Small intestine (tissue), 16 donors: Measurements from ENCODE around the gene LMBR1. TPM values are rescaled to one million over a fixed set of nuclear protein-coding genes. Genes with fewer than 3 reads are reported as not detected.
"Not testable (repeated sequence)": the region's sequence is repeated elsewhere in the genome, so short reads cannot be mapped to it uniquely, and the experiment has no call there.

Experiments
- DNase-seq, 2 donors: peaks; one replicate each; pipeline versions ENCODE4 v3.0.0 to v3.0.0-alpha.2; 2013
- FAIRE-seq: peaks from 2 replicates; lab custom pipeline; 2012; peaks lifted over from hg19 to GRCh38; lab: Jason Lieb, UNC
- H3K27ac ChIP-seq, 3 donors: one replicate each; pipeline ENCODE4 v1.5.1; 2013; ENCODE audit warnings: low read length in 2 of 3, mild to moderate bottlenecking in 2 of 3, control low read depth in 1 of 3, inconsistent platforms in 1 of 3, low read depth in 1 of 3, moderate library complexity in 1 of 3
- H3K27me3 ChIP-seq, 3 donors: one replicate each; pipeline ENCODE4 v1.6.1; 2013; ENCODE audit warnings: low read length in 3 of 3, inconsistent platforms in 1 of 3; ENCODE audit not compliant: control insufficient read depth in 3 of 3, insufficient read depth in 3 of 3
- H3K36me3 ChIP-seq, 3 donors: one replicate each; pipeline ENCODE4 v1.6.1; 2013; ENCODE audit warnings: low read length in 3 of 3, inconsistent platforms in 1 of 3, low read depth in 1 of 3, mild to moderate bottlenecking in 1 of 3, moderate library complexity in 1 of 3; ENCODE audit not compliant: control insufficient read depth in 3 of 3, insufficient read depth in 2 of 3
- H3K4me1 ChIP-seq, 3 donors: one replicate each; pipeline ENCODE4 v1.6.1; 2013; ENCODE audit warnings: low read length in 2 of 3, inconsistent platforms in 1 of 3, low read depth in 1 of 3, mild to moderate bottlenecking in 1 of 3, moderate library complexity in 1 of 3; ENCODE audit not compliant: control insufficient read depth in 3 of 3, insufficient read depth in 2 of 3
- H3K4me3 ChIP-seq, 3 donors: one replicate each; pipeline ENCODE4 v1.5.1; 2013; ENCODE audit warnings: low read length in 3 of 3, control low read depth in 1 of 3, inconsistent platforms in 1 of 3, low read depth in 1 of 3, mild to moderate bottlenecking in 1 of 3, moderate library complexity in 1 of 3
- H3K9me3 ChIP-seq, 2 donors: one replicate each; pipeline ENCODE4 v1.6.1; 2013; ENCODE audit warnings: low read depth in 1 of 2, low read length in 1 of 2; ENCODE audit not compliant: control insufficient read depth in 2 of 2, insufficient read depth in 1 of 2
- WGBS, 3 donors: extraction: QIAGEN DNeasy Blood & Tissue Kit; methylation state at CpG; one replicate each; pipeline ENCODE4 v1.1.7; 2013; 5-methylcytosine and 5-hydroxymethylcytosine counted together
- long read RNA-seq, 10 donors: transcript quantifications; one replicate each; lab custom pipeline, GENCODE V29; 2026
- polyA plus RNA-seq, 4 donors: library from polyadenylated mRNA; stranded (reverse) in 3 of 4; unstranded in 1 of 4; fragments of 200-250 nt in 3 of 4; fragments of 120-200 nt in 1 of 4; gene quantifications; one replicate each; pipeline versions ENCODE4 v1.2.1 to v1.2.3, GENCODE V29; 2013
- donor health status: healthy with polysubstance abuse.
- donor health status: control.
- donor health status: control.
- donor health status: Bipolar disorder and iron deficiency.
- donor health status: healthy.

Gene LMBR1, protein sequence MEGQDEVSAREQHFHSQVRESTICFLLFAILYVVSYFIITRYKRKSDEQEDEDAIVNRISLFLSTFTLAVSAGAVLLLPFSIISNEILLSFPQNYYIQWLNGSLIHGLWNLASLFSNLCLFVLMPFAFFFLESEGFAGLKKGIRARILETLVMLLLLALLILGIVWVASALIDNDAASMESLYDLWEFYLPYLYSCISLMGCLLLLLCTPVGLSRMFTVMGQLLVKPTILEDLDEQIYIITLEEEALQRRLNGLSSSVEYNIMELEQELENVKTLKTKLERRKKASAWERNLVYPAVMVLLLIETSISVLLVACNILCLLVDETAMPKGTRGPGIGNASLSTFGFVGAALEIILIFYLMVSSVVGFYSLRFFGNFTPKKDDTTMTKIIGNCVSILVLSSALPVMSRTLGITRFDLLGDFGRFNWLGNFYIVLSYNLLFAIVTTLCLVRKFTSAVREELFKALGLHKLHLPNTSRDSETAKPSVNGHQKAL
- polyA plus RNA-seq, result 10 to 100 TPM in 2 of 4 donors, 1 to 10 TPM in 2; 4.3 to 34.5 (median 11.9) TPM
- long read RNA-seq, donor 1, full-length matches to known transcripts, result 6 of 12 reads
- long read RNA-seq, donor 1, partial matches to known transcripts, result 6 of 12 reads
- long read RNA-seq, donor 1, other reads (novel, unspliced or antisense), result 0 of 12 reads
- long read RNA-seq, donor 2, full-length matches to known transcripts, result 2 of 2 reads
- long read RNA-seq, donor 2, partial matches to known transcripts, result 0 of 2 reads
- long read RNA-seq, donor 2, other reads (novel, unspliced or antisense), result 0 of 2 reads
- long read RNA-seq, donor 3, full-length matches to known transcripts, result 2 of 7 reads
- long read RNA-seq, donor 3, partial matches to known transcripts, result 5 of 7 reads
- long read RNA-seq, donor 3, other reads (novel, unspliced or antisense), result 0 of 7 reads
- long read RNA-seq, donor 4, result 0 reads
- long read RNA-seq, donor 5, result 0 reads
- long read RNA-seq, donor 6, full-length matches to known transcripts, result 6 of 6 reads
- long read RNA-seq, donor 6, partial matches to known transcripts, result 0 of 6 reads
- long read RNA-seq, donor 6, other reads (novel, unspliced or antisense), result 0 of 6 reads
- long read RNA-seq, donor 7, full-length matches to known transcripts, result 5 of 5 reads
- long read RNA-seq, donor 7, partial matches to known transcripts, result 0 of 5 reads
- long read RNA-seq, donor 7, other reads (novel, unspliced or antisense), result 0 of 5 reads
- long read RNA-seq, donor 8, result 0 reads
- long read RNA-seq, donor 9, result 0 reads
- long read RNA-seq, donor 10, full-length matches to known transcripts, result 3 of 3 reads
- long read RNA-seq, donor 10, partial matches to known transcripts, result 0 of 3 reads
- long read RNA-seq, donor 10, other reads (novel, unspliced or antisense), result 0 of 3 reads

DNA sequence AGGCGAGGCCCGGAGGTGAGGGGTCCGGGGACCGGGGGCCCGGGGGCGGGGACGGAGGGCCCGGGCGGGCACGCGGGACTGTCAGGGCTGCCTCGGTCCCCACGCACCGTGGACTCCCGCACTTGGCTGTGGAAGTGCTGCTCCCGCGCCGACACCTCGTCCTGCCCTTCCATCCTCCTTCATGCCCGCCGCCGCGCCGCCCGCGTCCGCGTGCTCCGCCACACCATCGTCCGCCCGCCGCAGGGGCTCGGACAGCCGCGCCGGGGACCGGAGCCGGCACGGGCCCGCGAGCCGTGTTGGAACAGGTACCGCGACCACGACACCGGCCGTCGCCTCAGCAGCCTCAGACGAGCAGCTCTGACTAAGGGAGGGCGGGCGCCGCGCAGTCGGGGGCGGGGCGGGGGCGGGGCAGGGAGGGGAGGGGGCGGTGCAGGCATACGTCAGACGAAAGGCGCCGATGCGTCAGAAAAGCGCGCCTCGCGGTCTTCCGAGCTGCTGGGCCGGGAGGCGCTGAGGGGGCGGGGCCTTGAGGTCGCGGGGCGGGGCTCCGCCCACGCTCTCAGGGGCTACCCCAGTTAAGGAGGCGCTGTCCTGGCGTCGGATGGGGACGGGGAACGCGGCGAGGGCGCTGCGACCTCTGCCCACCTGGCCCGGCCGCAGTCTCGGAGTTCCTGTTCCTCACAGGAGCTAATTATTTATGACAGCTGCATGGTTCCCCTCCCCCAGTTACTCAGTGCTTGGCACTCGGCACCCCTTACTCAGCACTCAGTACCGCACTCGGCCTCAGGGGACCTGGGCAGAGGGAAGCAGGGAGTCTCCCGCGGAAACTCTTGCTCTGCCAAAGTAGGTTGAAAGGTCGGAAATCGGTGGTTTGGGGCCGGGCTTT is at the start of gene LMBR1:
Gene LMBR1, minus strand, starts transcription at position 363 of the 886 bp plus-strand sequence. Its CDS starts 190 bp downstream, at position 173.
- WGBS, 3 donors, result 0 to 1% (median 0%) methylated on average over 35 to 96 of the region's 97 CpGs
- Histone ChIP-seq H3K4me3 (peak within 1 kb of the TSS; percentile 90 to 97 (median 92)), H3K36me3 (no peaks in the 10 kb centered on the region), H3K27ac (peak within 1 kb of the TSS; percentile 92 to 99 (median 99)), H3K4me1 (peaks cover 0 to 3% (median 0%) of the 10 kb centered on the region in 3 donors), H3K9me3 (no peaks in the 10 kb centered on the region), H3K27me3 (no peaks in the 10 kb centered on the region)
- DNase-seq, result peak; percentile 93 to 97
- no peak for FAIRE-seq

DNA sequence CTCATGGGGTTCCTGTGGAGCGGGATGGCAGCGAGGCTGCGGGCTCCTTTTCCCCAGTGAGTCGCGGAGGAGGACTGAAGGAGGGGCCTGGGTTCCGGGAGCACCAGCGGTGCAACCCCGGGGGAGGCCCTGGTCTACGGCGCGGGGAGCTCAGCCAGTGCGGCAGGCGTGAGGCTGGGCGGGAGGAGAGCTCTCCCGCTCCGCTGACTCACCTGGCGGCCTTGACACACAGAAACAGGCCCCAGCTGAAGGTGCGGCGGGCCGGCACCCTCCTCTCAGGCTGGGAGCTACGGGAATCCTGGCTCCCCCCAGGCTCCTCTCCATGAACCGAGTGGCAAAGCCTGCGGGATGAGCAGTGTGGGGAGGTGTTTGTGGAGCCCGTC is 49.7 kb upstream of the LMBR1 start:
- 39 to 51% (median 49%) methylated on average over 22 to 24 of the region's 24 CpGs for WGBS, 3 donors
- peaks cover 0 to 7% of the 10 kb centered on the region in 2 donors for H3K9me3 ChIP-seq
- no peak overlapping the region for H3K4me3 ChIP-seq
- DNase-seq, result peak in 1 of 2 donors; percentile 24
- no peak for FAIRE-seq
- no peak overlapping the region for H3K27ac ChIP-seq
- no peaks in the 10 kb centered on the region for H3K36me3 ChIP-seq
- H3K27me3 ChIP-seq, result peaks cover 0 to 30% (median 23%) of the 10 kb centered on the region in 3 donors
- H3K4me1 ChIP-seq, result no peaks in the 10 kb centered on the region

DNA sequence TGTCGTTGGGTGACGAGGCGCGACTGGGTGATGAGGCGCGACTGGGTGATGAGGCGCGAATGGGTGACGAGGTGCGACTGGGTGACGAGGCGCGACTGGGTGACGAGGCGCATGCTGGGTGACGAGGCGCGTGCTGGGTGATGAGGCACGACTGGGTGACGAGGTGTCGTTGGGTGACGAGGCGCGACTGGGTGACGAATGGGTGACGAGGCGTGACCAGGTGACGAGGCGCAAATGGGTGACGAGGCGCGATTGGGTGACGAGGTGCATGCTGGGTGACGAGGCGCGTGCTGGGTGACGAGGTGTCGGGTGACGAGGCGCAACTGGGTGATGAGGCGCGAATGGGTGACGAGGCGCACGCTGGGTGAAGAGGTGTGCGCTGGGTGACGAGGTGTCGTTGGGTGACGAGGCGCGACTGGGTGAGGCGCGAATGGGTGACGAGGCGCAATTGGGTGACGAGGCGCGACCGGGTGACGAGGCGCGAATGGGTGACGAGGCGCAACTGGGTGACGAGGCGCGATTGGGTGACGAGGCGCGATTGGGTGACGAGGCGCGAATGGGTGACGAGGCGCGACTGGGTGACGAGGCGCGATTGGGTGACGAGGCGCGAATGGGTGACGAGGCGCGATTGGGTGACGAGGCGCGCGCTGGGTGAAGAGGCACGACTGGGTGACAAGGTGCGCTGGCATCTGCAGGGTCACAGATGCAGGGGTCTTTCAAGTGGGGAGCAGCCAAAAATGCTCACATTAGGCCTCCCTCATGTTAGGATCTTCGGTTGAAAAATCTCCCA is 48.6 kb upstream of the LMBR1 start:
- FAIRE-seq (no peak), DNase-seq (no peak)
- Histone ChIP-seq H3K27me3 (peaks cover 0 to 30% (median 23%) of the 10 kb centered on the region in 3 donors), H3K36me3 (no peaks in the 10 kb centered on the region), H3K9me3 (peaks cover 0 to 7% of the 10 kb centered on the region in 2 donors), H3K27ac (no peak overlapping the region), H3K4me1 (no peaks in the 10 kb centered on the region), H3K4me3 (no peak overlapping the region)
- 96 to 98% (median 97%) methylated on average over 73 to 92 of the region's 92 CpGs for WGBS, 3 donors

DNA sequence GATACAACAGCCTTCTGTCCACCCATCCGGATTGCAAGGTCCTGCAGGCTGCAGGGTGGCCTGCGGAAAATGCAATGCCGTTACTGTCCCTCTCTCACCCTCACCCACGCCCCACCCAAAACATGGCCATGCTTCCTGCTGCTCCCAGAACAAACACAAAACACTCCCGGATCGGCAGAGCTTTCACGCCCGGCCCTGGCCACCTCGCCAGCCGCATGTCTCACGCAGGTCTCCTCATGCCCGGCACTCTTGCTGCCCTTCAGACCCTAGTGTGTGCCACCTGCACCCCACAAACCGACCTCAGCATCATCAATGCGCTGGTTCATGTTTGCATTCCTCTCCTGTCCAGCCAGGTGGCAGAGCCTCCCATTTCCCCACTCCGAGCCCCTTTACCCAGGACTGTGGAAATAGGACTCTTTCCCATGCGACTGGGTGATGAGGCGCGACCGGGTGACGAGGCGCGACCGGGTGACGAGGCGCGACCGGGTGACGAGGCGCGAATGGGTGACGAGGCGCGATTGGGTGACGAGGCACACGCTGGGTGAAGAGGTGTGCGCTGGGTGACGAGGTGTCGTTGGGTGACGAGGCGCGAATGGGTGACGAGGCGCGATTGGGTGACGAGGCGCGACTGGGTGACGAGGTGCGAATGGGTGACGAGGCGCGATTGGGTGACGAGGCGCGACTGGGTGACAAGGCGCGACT is 47.6 kb upstream of the LMBR1 start:
- H3K36me3 ChIP-seq, result no peaks in the 10 kb centered on the region
- DNase-seq, result no peak
- no peaks in the 10 kb centered on the region for H3K4me1 ChIP-seq
- FAIRE-seq, result no peak
- H3K9me3 ChIP-seq, result peaks cover 0 to 7% of the 10 kb centered on the region in 2 donors
- peaks cover 0 to 30% (median 23%) of the 10 kb centered on the region in 3 donors for H3K27me3 ChIP-seq
- WGBS, 3 donors, result 95 to 97% (median 97%) methylated on average over 48 to 57 of the region's 57 CpGs
- no peak overlapping the region for H3K27ac ChIP-seq
- no peak overlapping the region for H3K4me3 ChIP-seq

DNA sequence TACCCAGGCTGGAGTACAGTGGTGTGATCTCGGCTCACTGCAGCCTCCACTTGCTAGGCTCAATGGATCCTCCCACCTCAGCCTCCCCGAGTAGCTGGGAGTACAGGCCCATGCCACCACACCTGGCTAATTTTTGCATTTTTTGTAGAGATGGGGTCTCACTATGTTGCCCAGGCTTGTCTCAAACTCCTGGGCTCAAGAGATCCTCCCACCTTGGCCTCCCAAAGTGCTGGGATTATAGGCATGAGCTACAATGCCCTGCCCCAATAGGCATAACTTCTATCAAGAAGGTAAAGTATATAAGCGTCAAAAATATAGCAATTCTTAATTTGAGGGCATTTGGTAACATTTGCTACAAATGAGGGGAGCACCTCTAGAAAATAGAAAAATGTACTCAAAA is 43.8 kb upstream of the LMBR1 start:
- H3K27me3 ChIP-seq, H3K36me3 ChIP-seq, FAIRE-seq, H3K9me3 ChIP-seq, H3K27ac ChIP-seq, DNase-seq, H3K4me3 ChIP-seq, H3K4me1 ChIP-seq: not testable (repeated sequence)
- WGBS, 3 donors, result 93 to 96% (median 95%) methylated on average over 3 of the region's 3 CpGs

DNA sequence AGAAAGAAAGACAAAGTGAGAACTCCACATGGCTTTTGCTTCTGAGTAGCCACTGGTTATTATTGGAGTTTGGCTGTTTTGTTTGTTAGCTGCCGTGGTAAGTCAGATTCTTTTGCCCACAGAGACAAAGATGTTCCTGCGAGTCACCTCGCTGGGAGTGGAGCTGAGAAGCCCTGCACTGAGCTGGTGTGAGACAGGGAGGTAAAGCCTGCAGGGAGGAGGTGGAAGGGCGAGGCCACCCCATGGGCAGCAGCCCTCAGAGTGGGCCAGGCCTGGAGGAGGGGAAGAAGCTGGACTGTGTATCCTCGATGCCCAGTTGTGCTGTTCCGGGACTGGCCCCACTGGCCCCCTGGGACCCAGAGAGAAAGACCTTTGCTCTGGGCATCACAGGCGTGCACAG is 42.3 kb upstream of the LMBR1 start:
- Histone ChIP-seq H3K36me3 (no peaks in the 10 kb centered on the region), H3K27ac (no peak overlapping the region), H3K4me3 (no peak overlapping the region), H3K9me3 (no peaks in the 10 kb centered on the region), H3K27me3 (no peaks in the 10 kb centered on the region), H3K4me1 (no peaks in the 10 kb centered on the region)
- no peak for FAIRE-seq
- WGBS, 3 donors, result 88 to 90% (median 90%) methylated on average over 7 of the region's 7 CpGs
- no peak for DNase-seq
